Retina (tissue), 1 donor: Measurements from ENCODE around the gene RTN3.
"Not testable (repeated sequence)": the region's sequence is repeated elsewhere in the genome, so short reads cannot be mapped to it uniquely, and the experiment has no call there.

ENCODE experiments used
- DNase-seq: peaks from one replicate; pipeline ENCODE4 v3.0.0-alpha.2; 2016

RTN3 gene

GRCh38 chr11:63769714-63770455 lies 88.6 kb downstream of the RTN3 start:
- peak; percentile 82 for DNase-seq

GRCh38 chr11:63770763-63771162 lies 89.5 kb downstream of the RTN3 start:
- DNase-seq, result no peak

- DNase-seq, result not testable (repeated sequence)
Measured at GRCh38 chr11:63771741-63772318, 90.5 kb downstream of the RTN3 start.

- no peak for DNase-seq
Measured at GRCh38 chr11:63775191-63775590, 93.9 kb downstream of the RTN3 start.

GRCh38 chr11:63779039-63779438 lies 97.7 kb downstream of the RTN3 start:
- no peak for DNase-seq

- DNase-seq, result no peak
Measured at GRCh38 chr11:63782749-63783148, 101.4 kb downstream of the RTN3 start.

- no peak for DNase-seq
Measured at GRCh38 chr11:63783925-63784592, 102.8 kb downstream of the RTN3 start.

GRCh38 chr11:63785823-63786222 lies 104.5 kb downstream of the RTN3 start:
- no peak for DNase-seq

GRCh38 chr11:63791495-63792167 lies 110.3 kb downstream of the RTN3 start:
- no peak for DNase-seq

GRCh38 chr11:63793161-63793560 lies 111.9 kb downstream of the RTN3 start:
- no peak for DNase-seq

GRCh38 chr11:63795066-63795465 lies 113.8 kb downstream of the RTN3 start:
- no peak for DNase-seq

- no peak for DNase-seq
Measured at GRCh38 chr11:63800921-63801320, 119.6 kb downstream of the RTN3 start.

GRCh38 chr11:63802637-63803414 lies 121.5 kb downstream of the RTN3 start:
- peak; percentile 24 for DNase-seq

GRCh38 chr11:63804259-63804658 lies 123.0 kb downstream of the RTN3 start:
- DNase-seq, result no peak

GRCh38 chr11:63805844-63806415 lies 124.6 kb downstream of the RTN3 start:
- DNase-seq, result no peak
